ENCODE results near the gene BICDL2. TPM values are rescaled to one million over a fixed set of nuclear protein-coding genes. Genes with fewer than 3 reads are reported as not detected.

The BICDL2 gene
- total and polyA plus RNA-seq, 9 of the 15 experiments (the other 6 are each of a cell fraction or from before 2014, with no cell fraction given): 0.09 to 0.28 (median 0.09) TPM; not detected in 6

DNA sequence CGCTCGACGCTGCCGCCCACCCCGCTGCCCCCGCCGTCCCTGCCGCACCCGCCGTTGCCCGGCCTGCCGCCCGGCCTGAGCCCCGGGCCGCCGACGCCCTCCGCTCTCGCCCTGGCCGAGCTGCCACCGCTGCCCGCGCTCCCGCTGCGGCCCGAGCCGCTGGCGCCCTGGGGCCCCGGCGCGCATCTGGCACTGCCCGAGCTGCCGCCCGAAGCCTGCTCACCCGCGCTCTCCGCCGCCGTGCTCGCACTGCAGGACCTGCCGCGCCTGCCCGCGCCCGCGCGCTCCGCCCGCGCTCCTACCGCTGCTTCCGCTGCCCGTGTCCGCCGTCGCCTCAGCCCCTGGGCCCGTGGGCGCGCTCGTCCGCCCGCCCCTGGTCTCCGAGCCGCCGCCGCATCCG is 32.4 kb downstream of the BICDL2 start (continued):
- TF ChIP-seq, protein P1, sequence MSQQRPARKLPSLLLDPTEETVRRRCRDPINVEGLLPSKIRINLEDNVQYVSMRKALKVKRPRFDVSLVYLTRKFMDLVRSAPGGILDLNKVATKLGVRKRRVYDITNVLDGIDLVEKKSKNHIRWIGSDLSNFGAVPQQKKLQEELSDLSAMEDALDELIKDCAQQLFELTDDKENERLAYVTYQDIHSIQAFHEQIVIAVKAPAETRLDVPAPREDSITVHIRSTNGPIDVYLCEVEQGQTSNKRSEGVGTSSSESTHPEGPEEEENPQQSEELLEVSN (IDR thresholded peaks at IDR 0.05; ENCODE audit: borderline replicate concordance in 1 of 2, extremely low read depth in 1 of 2, insufficient read depth in 1 of 2, insufficient read length in 1 of 2, low read depth in 1 of 2, low read length in 1 of 2, poor library complexity in 1 of 2, severe bottlenecking in 1 of 2): peak in 1 of 2 experiments; percentile 45
- no peak for TF ChIP-seq ZNF3 (CRISPR knock-in tag; IDR thresholded peaks at IDR 0.05)
- TF ChIP-seq COPS2 (conservative IDR thresholded peaks at IDR 0.05): no peak
- peak; percentile 34 for TF ChIP-seq RBBP5 (IDR thresholded peaks at IDR 0.05; ENCODE audit: borderline replicate concordance, insufficient read depth, low read length, poor library complexity, severe bottlenecking)
- TF ChIP-seq FOSL1 (tag; conservative IDR thresholded peaks at IDR 0.05): 0 out of 2 replicates have a peak, but pooled peaks have one; percentile 35
- TF ChIP-seq MAZ (CRISPR knock-in tag; conservative IDR thresholded peaks at IDR 0.05 in 1 of 2, IDR thresholded peaks at IDR 0.05 in 1 of 2): no peak

DNA sequence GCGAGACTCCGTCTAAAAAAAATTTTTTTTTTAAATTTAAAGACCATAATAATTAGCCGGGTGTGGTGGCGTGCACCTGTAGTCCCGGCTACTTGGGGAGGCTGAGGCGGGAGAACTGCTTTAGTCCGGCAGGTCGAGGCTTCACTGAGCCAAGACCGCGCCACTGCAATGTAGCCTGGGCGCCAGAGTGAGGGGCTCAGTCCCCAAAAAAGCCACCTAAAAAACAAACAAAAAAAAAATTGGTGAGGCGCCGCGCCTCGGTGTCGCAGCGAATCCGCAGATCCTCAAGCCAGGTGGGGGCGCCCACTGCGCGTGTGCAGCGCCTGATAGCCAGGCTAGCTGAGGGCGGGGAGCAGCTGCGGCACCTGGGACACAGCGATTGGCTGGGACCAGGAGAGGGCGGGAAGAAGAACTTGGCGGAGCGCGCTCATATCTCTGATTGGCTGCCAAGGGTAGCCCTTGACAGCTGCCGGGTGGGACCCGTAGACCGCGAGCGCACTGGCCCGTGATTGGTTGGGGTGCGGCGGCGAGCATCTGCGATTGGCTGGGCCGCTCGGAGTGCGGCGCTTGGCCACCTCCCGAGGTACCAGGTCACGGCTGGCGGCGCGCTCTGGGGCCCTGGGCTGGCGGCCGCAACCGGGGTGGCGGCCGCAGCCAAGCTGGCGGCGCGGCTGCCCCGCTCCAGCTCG is 33.0 kb downstream of the BICDL2 start:
- H3K79me2 ChIP-seq (ENCODE audit: control insufficient read depth, insufficient read depth, low read length): peaks cover 22% of the 10 kb centered on the region
- CTCF ChIA-PET (ENCODE audit: low intra/inter-chr PET ratio): interaction anchor here (0.9 to 1.6 kb wide), 3 partner anchors 24 to 55 kb away, joined by 3 to 6 read pairs (median 3); no protein-coding TSS in a partner anchor
- H3K27me3 ChIP-seq (ENCODE audit: control insufficient read depth in 2 of 2, insufficient read depth in 2 of 2, low read length in 2 of 2): no peaks in the 10 kb centered on the region
- intact Hi-C loops (cut with micrococcal nuclease) (loop anchor here (1.0 kb wide), 1 partner anchor 25 kb away; no protein-coding TSS in a partner anchor), in situ Hi-C loops (cut with MboI) (no loop called here)
- no peak overlapping the region; the same call in 1 of the 2 replicates for H3K4me2 ChIP-seq (ENCODE audit: insufficient read depth, low read length)
- DNase-seq (ENCODE audit: extremely low read depth in 1 of 4, low spot score in 3 of 4) (peak; percentile 98 to 99 (median 99)), ATAC-seq (peak; percentile 92), FAIRE-seq (peak; percentile 99)
- 5% methylated on average over 51 of the region's 58 CpGs for WGBS (ENCODE audit: insufficient coverage, low coverage, missing lambda C conversion rate)
- H3K27ac ChIP-seq (ENCODE audit: extremely low read depth, low read depth, low read length): no peak overlapping the region
- BruUV-seq (replicated peaks): no TSS peak
- H3K36me3 ChIP-seq (ENCODE audit: control insufficient read depth, insufficient read depth, low read length): peaks cover 3% of the 10 kb centered on the region; the same call in 2 of the 3 replicates
- no peaks in the 10 kb centered on the region for H4K20me1 ChIP-seq (replicated peaks; ENCODE audit: control insufficient read depth, insufficient read depth, low read length)
- no peaks in the 10 kb centered on the region for H3K9me1 ChIP-seq (ENCODE audit: control insufficient read depth, insufficient read depth, low read length)
- POLR2A ChIA-PET: interaction anchor here (0.6 to 1.3 kb wide), 8 partner anchors 17 to 775 kb away, joined by 3 to 7 read pairs (median 4); partner anchors contain the start of genes PAQR4 and TNFRSF12A
- H2AFZ ChIP-seq (ENCODE audit: low read depth, low read length): peak overlapping the region; percentile 57
- H3K4me3 ChIP-seq: peak overlapping the region; percentile 50; the same call in 1 of the 2 replicates
- H3K4me1 ChIP-seq (replicated peaks in 1 of 2; ENCODE audit: control insufficient read depth in 2 of 2, insufficient read depth in 2 of 2, low read length in 2 of 2): peaks cover 28 to 55% of the 10 kb centered on the region in 2 experiments
- H3K9me3 ChIP-seq (replicated peaks; ENCODE audit: control insufficient read depth, insufficient read depth, low read depth, low read length): no peaks in the 10 kb centered on the region
- H3K9ac ChIP-seq (ENCODE audit: insufficient read depth in 1 of 2, low read depth in 2 of 2, low read length in 2 of 2): peak overlapping the region in 1 of 2 experiments; percentile 80; a peak in 2 of 4 replicates
- TF ChIP-seq DACH1 (IDR thresholded peaks at IDR 0.05; ENCODE audit: partially characterized antibody) (peak; percentile 48), ZNF212 (CRISPR knock-in tag; IDR thresholded peaks at IDR 0.05) (no peak), MBD2 (IDR thresholded peaks at IDR 0.05; ENCODE audit: borderline replicate concordance, low read depth) (peak; percentile 96), C11orf30 (IDR thresholded peaks at IDR 0.05; ENCODE audit: low read depth) (no peak), RUNX1 (IDR thresholded peaks at IDR 0.05; ENCODE audit: low read depth) (no peak), TCFL5 (CRISPR knock-in tag; conservative IDR thresholded peaks at IDR 0.05) (no peak), MTA1 (IDR thresholded peaks at IDR 0.05; ENCODE audit: borderline replicate concordance) (no peak), ZNF766 (CRISPR knock-in tag; conservative IDR thresholded peaks at IDR 0.05) (no peak), SMARCA5 (IDR thresholded peaks at IDR 0.05) (no peak), PML (IDR thresholded peaks at IDR 0.05; ENCODE audit: low read length) (no peak), RBM22 (IDR thresholded peaks at IDR 0.05; ENCODE audit: low read depth, low read length, poor library complexity, severe bottlenecking) (no peak), ZNF134 (CRISPR knock-in tag; conservative IDR thresholded peaks at IDR 0.05) (no peak), CXXC5 (CRISPR knock-in tag; IDR thresholded peaks at IDR 0.05) (peak; percentile 87), FOXA1 (IDR thresholded peaks at IDR 0.05; ENCODE audit: borderline replicate concordance) (no peak)
- TF ChIP-seq, protein P2, sequence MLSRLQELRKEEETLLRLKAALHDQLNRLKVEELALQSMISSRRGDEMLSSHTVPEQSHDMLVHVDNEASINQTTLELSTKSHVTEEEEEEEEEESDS (CRISPR knock-in tag; IDR thresholded peaks at IDR 0.05): no peak

Data from K562 (cell line).